IMR-90 (cell line): ENCODE data around the gene ATP5F1B. TPM values are rescaled to one million over a fixed set of nuclear protein-coding genes. Genes with fewer than 3 reads are reported as not detected.

Experiments used
- ATAC-seq: fragments of 200-7000 bp; cut with Tn5 transposase; 2 replicates; pipeline ENCODE4 v1.9.1; 2020; ENCODE audit warnings: low read depth, mild to moderate bottlenecking, moderate library complexity
- BruUV-seq: library from RNA; stranded (reverse); fragments of 400-500 nt; replicated peaks from 2 replicates; lab custom pipeline; 2021; lab: Mats Ljungman, UMichigan
- CTCF ChIA-PET: fragments of 300-600 bp; formaldehyde crosslinking; extraction: SDS; loops from one replicate; lab custom pipeline; 2021; ENCODE audit warnings: antibody characterized with exemption; lab: Yijun Ruan, JAX
- POLR2A ChIA-PET: fragments of 300-600 bp; sonication (Branson Sonifier 250); formaldehyde crosslinking; loops from one replicate; lab custom pipeline; 2022; ENCODE audit warnings: antibody characterized with exemption; ENCODE audit not compliant: unreplicated experiment; lab: Charles Lee
- DNase-seq: peaks from one replicate; pipeline ENCODE4 v3.0.0; 2013
- H2AFZ ChIP-seq: replicated peaks from 2 replicates; pipeline ENCODE3; 2013; ENCODE audit warnings: low read length, mild to moderate bottlenecking; ENCODE audit not compliant: poor library complexity
- H2AK5ac ChIP-seq: 2 replicates; pipeline ENCODE4 v1.6.1; 2013; ENCODE audit warnings: low read depth, low read length, inconsistent platforms
- H2AK9ac ChIP-seq: replicated peaks from 2 replicates; pipeline ENCODE3; 2013; ENCODE audit warnings: mild to moderate bottlenecking, low read depth, low read length, moderate library complexity; ENCODE audit not compliant: poor library complexity
- H2BK120ac ChIP-seq: 2 replicates; pipeline ENCODE4 v1.6.1; 2013; ENCODE audit warnings: low read depth, low read length, inconsistent platforms
- H2BK15ac ChIP-seq: 3 replicates; pipeline ENCODE4 v1.6.1; 2013; ENCODE audit warnings: low read depth, low read length, inconsistent platforms
- H2BK20ac ChIP-seq: 2 replicates; pipeline ENCODE4 v1.6.1; 2013; ENCODE audit warnings: low read depth, mild to moderate bottlenecking, inconsistent platforms, low read length, moderate library complexity
- H2BK5ac ChIP-seq: 2 replicates; pipeline ENCODE4 v1.6.1; 2013; ENCODE audit warnings: mild to moderate bottlenecking, low read depth, low read length, inconsistent platforms; ENCODE audit not compliant: poor library complexity, severe bottlenecking
- H3K14ac ChIP-seq: replicated peaks from 2 replicates; pipeline ENCODE4 v1.6.1; 2013; ENCODE audit warnings: low read depth, low read length, inconsistent platforms
- H3K18ac ChIP-seq: 2 replicates; pipeline ENCODE4 v1.6.1; 2013; ENCODE audit warnings: low read depth, low read length, control low read depth
- H3K23ac ChIP-seq: 2 replicates; pipeline ENCODE4 v1.6.1; 2013; ENCODE audit warnings: low read depth, low read length, inconsistent platforms
- H3K27ac ChIP-seq: 2 replicates; pipeline ENCODE4 v1.5.1; 2013; ENCODE audit warnings: mild to moderate bottlenecking, control low read depth, low read length; ENCODE audit not compliant: insufficient read depth
- H3K27me3 ChIP-seq: 2 replicates; pipeline ENCODE4 v1.6.1; 2013; ENCODE audit warnings: low read length; ENCODE audit not compliant: control insufficient read depth, insufficient read depth
- H3K36me3 ChIP-seq: 2 replicates; pipeline ENCODE4 v1.6.1; 2013; ENCODE audit warnings: low read length, mixed read lengths; ENCODE audit not compliant: control insufficient read depth, insufficient read depth
- H3K4ac ChIP-seq: 2 replicates; pipeline ENCODE4 v1.6.1; 2013; ENCODE audit warnings: low read depth, low read length, inconsistent platforms
- H3K4me1 ChIP-seq: 2 replicates; pipeline ENCODE4 v1.6.1; 2013; ENCODE audit warnings: low read length, mixed read lengths; ENCODE audit not compliant: control insufficient read depth, insufficient read depth
- H3K4me2 ChIP-seq: 2 replicates; pipeline ENCODE4 v1.6.1; 2013; ENCODE audit warnings: low read depth, mild to moderate bottlenecking, control low read depth, low read length, moderate library complexity
- H3K4me3 ChIP-seq: 2 replicates; pipeline ENCODE4 v1.5.1; 2013; ENCODE audit warnings: low read depth, mild to moderate bottlenecking, control low read depth, low read length, moderate library complexity; ENCODE audit not compliant: insufficient read depth
- H3K56ac ChIP-seq: 2 replicates; pipeline ENCODE4 v1.6.1; 2013; ENCODE audit warnings: low read length, inconsistent platforms; ENCODE audit not compliant: insufficient read depth; ENCODE audit errors: extremely low read depth
- H3K79me1 ChIP-seq, 2 experiments: 2 replicates each; pipeline ENCODE4 v1.6.1; 2013; ENCODE audit warnings: low read length in 2 of 2, inconsistent platforms in 1 of 2, low read depth in 1 of 2
- H3K9ac ChIP-seq: 2 replicates; pipeline ENCODE4 v1.6.1; 2013; ENCODE audit warnings: low read depth, low read length, control low read depth
- H3K9me1 ChIP-seq: 2 replicates; pipeline ENCODE4 v1.6.1; 2013; ENCODE audit warnings: low read length, inconsistent platforms; ENCODE audit not compliant: insufficient read depth
- H3K9me3 ChIP-seq: 2 replicates; pipeline ENCODE4 v1.6.1; 2013; ENCODE audit warnings: low read length; ENCODE audit not compliant: control insufficient read depth, insufficient read depth
- H4K20me1 ChIP-seq: 2 replicates; pipeline ENCODE4 v1.6.1; 2013; ENCODE audit warnings: low read length, inconsistent platforms; ENCODE audit not compliant: insufficient read depth
- H4K5ac ChIP-seq: 2 replicates; pipeline ENCODE4 v1.6.1; 2013; ENCODE audit warnings: mild to moderate bottlenecking, low read depth, low read length, control low read depth
- H4K8ac ChIP-seq, 2 experiments: 2 replicates each; pipeline ENCODE4 v1.6.1; 2013; ENCODE audit warnings: low read depth in 2 of 2, low read length in 2 of 2, control low read depth in 1 of 2, inconsistent platforms in 1 of 2
- H4K91ac ChIP-seq: 2 replicates; pipeline ENCODE4 v1.6.1; 2013; ENCODE audit warnings: low read depth, low read length, inconsistent platforms; ENCODE audit not compliant: insufficient read depth
- CEBPB ChIP-seq: IDR thresholded peaks from 2 replicates; pipeline ENCODE4 v1.6.1; 2012; ENCODE audit warnings: low read depth, low read length, improper control_type of control experiment
- CTCF ChIP-seq: conservative IDR thresholded peaks from 2 replicates; pipeline ENCODE4 v1.5.1; 2012; ENCODE audit warnings: mild to moderate bottlenecking, low read depth, low read length, improper control_type of control experiment
- MXI1 ChIP-seq: IDR thresholded peaks from 2 replicates; pipeline ENCODE4 v1.6.1; 2012; ENCODE audit warnings: low read depth, mild to moderate bottlenecking, low read length, moderate library complexity, borderline replicate concordance
- POLR2A ChIP-seq: IDR thresholded peaks from 2 replicates; pipeline ENCODE4 v1.6.1; 2012; ENCODE audit warnings: mild to moderate bottlenecking, low read depth, low read length
- RFX5 ChIP-seq: IDR thresholded peaks from 2 replicates; pipeline ENCODE4 v1.8.0; 2012; ENCODE audit warnings: low read depth, mild to moderate bottlenecking, low read length, moderate library complexity
- SMC3 ChIP-seq: fragments of 150-350 bp; IDR thresholded peaks from 2 replicates; pipeline ENCODE4 v1.6.1; 2016; ENCODE audit warnings: low read depth, mild to moderate bottlenecking, antibody characterized with exemption, low read length, moderate library complexity
- WGBS, 2 experiments: methylation state at CpG; one replicate each; pipeline versions ENCODE4 v1.1.5 to v1.1.7; 2013; ENCODE audit warnings: missing lambda C conversion rate in 2 of 2; ENCODE audit not compliant: insufficient read length in 1 of 2; ENCODE audit errors: extremely low coverage in 2 of 2; 5-methylcytosine and 5-hydroxymethylcytosine counted together
- dilution Hi-C: fragments of 300-500 bp; cut with HindIII; formaldehyde crosslinking; loops from one replicate; pipeline ENCODE4 v1.14.3; 2018; ENCODE audit warnings: low sequenced_read_pairs; ENCODE audit not compliant: unreplicated experiment
- in situ Hi-C: fragments of 300-500 bp; cut with MboI; formaldehyde crosslinking; loops from 3 replicates; pipeline ENCODE4 v1.14.3; 2019; ENCODE audit warnings: low sequenced_read_pairs, inconsistent platforms, mixed read lengths
- intact Hi-C: fragments of 100-400 bp; cut with micrococcal nuclease; formaldehyde crosslinking; loops from 2 replicates; pipeline ENCODE4 v1.10.0; 2022
- polyA plus RNA-seq, 3 experiments: library from polyadenylated mRNA; depleted of rRNA; stranded (reverse); fragments of >200 nt; gene quantifications; 2 replicates each; pipeline ENCODE4 v1.2.3, GENCODE V29; 2012; ENCODE audit warnings: low replicate concordance in 1 of 3
- total RNA-seq: library from RNA; depleted of rRNA; stranded (reverse); fragments of >200 nt; gene quantifications from 2 replicates; pipeline ENCODE4 v1.2.3, GENCODE V29; 2012
- TF ChIP-seq, protein P1 (sequence below): fragments of 150-350 bp; IDR thresholded peaks from 2 replicates; pipeline ENCODE4 v1.6.1; 2017; ENCODE audit warnings: mild to moderate bottlenecking, antibody characterized with exemption, low read length, low read depth

The ATP5F1B gene
- total and polyA plus RNA-seq, 2 of the 4 experiments (the other 2 are of a cell fraction) = 812 to 915 TPM

DNA sequence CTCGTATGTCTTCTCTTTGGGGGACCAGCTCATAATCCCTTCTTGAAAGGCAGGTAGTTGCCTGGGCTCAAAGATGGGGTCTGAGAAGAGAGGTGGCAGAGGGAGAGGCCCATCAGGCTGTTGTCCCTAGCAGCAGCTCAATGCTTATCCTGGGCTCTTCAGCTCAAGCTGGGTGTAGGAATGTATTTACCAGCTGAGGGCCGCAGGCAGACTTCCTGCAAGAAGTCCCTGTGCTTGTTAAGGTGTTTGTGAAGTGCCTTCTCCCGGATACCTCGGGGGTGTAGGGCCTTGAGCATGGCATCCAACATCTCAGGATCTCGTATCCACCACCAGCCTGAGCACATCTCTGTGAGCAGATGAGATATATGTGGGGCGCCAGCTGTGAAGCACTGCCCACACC, 45.0 kb downstream of the ATP5F1B start:
- DNase-seq (no peak), ATAC-seq (no peak)
- intact Hi-C loops = no loop called here
- BruUV-seq = no TSS peak
- Histone ChIP-seq H2BK120ac (no peak overlapping the region), H4K91ac (no peak overlapping the region), H2BK15ac (no peak overlapping the region), H4K20me1 (peaks cover 6% of the 10 kb centered on the region; the same call in 1 of the 2 replicates), H3K4me1 (peaks cover 4% of the 10 kb centered on the region; the same call in 1 of the 2 replicates), H3K27ac (no peak overlapping the region), H3K9me1 (0 out of 2 replicates have a peak, but pooled peaks cover 3% of the 10 kb centered on the region), H3K36me3 (peaks cover 83% of the 10 kb centered on the region), H3K9ac (no peak overlapping the region), H2AFZ (no peak overlapping the region), H3K4ac (no peak overlapping the region), H3K27me3 (no peaks in the 10 kb centered on the region), H4K5ac (no peak overlapping the region), H3K18ac (no peak overlapping the region), H2BK20ac (no peak overlapping the region), H3K4me3 (no peak overlapping the region), H3K79me1 (peaks cover 0 to 22% of the 10 kb centered on the region in 2 experiments; a peak in 3 of 4 replicates), H2BK5ac (no peak overlapping the region), H3K56ac (no peak overlapping the region), H3K14ac (no peak overlapping the region), H2AK9ac (no peak overlapping the region), H3K4me2 (no peak overlapping the region), H4K8ac (no peak overlapping the region), H3K9me3 (no peaks in the 10 kb centered on the region), H2AK5ac (no peak overlapping the region), H3K23ac (no peak overlapping the region)
- CTCF ChIA-PET = interaction anchor here (0.7 to 0.9 kb wide), 2 partner anchors 36 to 41 kb away, joined by 3 to 4 read pairs; no protein-coding TSS in a partner anchor
- in situ Hi-C loops = no loop called here
- dilution Hi-C loops = no loop called here
- POLR2A ChIA-PET = no interaction called here
- TF ChIP-seq POLR2A = no peak
- TF ChIP-seq, protein P1, sequence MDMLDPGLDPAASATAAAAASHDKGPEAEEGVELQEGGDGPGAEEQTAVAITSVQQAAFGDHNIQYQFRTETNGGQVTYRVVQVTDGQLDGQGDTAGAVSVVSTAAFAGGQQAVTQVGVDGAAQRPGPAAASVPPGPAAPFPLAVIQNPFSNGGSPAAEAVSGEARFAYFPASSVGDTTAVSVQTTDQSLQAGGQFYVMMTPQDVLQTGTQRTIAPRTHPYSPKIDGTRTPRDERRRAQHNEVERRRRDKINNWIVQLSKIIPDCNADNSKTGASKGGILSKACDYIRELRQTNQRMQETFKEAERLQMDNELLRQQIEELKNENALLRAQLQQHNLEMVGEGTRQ = no peak
- no peak for TF ChIP-seq RFX5
- no peak for TF ChIP-seq CTCF
- TF ChIP-seq MXI1 = no peak
- TF ChIP-seq CEBPB = no peak
- TF ChIP-seq SMC3 = no peak
- WGBS, 2 experiments = no CpG with 5 or more reads among the region's 6 CpGs
